NCI-H446 (cell line): ENCODE measurements around the gene ZNF561.
"Not testable (repeated sequence)": the region's sequence is repeated elsewhere in the genome, so short reads cannot be mapped to it uniquely, and the experiment has no call there.

ENCODE experiments used
- DNase-seq, 2 experiments: peaks; one replicate each; lab custom pipeline; 2025; lab: John Stamatoyannopoulos, UW

The ZNF561 gene

DNA sequence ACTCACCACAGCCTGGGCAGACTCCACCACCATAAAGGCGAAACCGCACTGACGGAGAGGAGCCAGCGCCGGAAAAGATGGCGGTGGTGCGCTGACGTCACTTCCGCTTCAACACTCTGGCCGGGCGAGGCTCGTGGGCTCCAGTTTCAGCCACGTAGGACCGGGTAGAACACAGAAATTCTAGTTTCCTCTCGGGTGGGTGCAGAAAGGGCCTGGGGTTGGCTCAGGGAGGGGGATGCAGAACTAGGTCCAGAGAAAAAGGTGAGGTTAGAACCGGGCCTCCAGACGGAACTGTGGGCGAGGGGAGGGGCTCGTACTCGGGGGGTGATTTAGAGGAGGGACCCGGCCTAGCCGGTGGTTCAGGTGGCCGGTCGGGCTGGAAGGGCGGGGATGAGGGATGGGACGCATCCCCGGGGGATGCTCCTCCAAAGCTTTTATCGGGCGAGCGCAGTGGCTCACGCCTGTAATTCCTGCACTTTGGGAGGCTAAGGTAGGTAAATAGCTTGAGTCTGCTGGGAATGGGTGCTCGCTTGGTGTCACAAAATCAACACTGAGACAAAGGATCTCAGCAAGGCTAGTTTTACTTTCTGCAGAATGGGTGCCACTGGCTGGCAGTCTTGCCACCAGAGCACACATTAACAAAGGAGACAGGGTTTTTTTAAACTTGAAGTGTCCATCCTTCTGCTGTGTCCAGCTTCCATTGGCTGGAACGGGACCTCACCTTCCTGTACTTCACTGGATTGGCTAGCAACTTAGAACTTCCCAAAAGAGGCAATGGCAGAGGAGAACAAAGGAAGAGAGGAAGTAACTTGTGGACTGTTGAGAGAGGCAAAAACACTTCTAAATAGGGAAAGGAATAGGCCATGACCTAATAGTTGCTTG lies at the start of gene ZNF561:
Gene ZNF561 (minus strand): TSS at position 77 of the 882 bp plus-strand sequence. CDS start 1,776 bp downstream, outside the sequence.
- DNase-seq: peak; percentile 77 to 91

DNA sequence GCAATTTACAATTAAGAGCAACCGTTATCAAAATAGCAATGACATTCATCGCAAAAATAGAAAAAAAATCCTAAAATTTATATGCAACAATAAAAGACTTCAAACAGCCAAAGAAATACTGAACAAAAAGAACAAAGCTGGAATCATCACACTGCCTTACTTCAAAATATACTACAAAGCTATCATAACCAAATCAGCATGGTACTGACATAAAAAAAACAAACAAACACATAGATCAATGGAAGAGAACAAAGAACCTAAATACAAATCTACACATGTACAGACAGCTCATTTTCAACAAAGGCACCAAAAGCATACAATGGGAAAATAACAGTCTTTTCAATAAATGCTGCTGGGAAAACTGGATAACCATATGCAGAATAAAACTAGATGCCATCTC lies 47.5 kb upstream of the ZNF561 start:
- DNase-seq: no peak

DNA sequence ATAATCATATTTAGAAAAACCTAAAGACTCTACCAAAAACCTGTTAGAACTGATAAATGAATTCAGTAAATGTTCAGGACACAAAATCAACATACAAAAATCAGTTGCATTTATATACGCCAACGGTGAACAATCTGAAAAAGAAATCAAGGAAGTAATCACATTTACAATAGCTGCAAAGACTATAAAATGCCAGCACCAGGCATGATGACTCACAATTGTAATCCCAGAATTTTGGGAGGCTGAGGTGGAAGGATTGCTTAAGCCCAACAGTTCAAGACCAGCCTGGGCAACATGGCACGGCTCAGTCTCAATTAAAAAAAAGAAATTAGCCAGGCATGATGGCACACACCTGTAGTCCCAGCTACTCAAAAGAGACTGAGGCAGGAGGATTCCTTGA lies 46.9 kb upstream of the ZNF561 start:
- no peak for DNase-seq

DNA sequence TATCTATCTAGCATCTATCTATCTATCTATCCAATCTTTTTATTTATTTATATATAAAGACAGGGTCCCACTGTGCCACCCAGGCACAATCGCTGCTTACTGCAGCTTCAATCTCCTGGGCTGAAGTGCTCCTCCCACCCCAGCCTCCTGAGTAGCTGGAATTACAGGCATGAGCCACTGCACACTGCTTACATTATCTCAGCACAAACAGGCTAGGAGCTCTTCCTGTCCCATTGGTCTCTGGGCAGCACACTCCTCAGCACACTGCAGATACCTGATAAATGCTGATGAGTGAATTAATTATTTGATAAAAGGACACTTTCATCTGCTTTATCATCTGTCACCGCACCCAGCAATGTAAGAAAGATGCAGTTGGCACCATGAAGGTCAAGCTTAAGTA lies 37.7 kb upstream of the ZNF561 start:
- no peak for DNase-seq

DNA sequence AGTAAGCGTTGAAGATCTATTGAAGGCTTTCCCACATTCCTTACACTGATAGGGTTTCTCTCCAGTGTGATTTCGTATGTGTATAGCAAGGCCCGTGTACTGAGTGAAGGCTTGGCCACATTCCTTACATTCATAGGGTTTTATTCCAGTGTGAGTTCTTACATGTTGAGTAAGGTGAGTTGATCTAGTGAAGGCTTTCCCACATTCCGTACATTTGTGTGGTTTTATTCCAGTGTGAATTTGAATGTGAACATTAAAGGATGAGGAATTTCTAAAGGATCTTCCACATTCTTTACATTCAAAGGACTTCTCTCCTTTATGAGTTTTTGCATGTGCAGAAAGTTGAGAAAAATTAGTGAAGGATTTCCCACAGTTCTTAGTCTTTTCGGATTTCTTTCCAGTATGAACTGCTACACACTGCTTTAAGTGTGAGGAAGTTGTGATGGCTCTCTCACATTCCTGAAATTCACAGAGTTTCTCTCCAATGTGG lies 32.1 kb upstream of the ZNF561 start:
- not testable (repeated sequence) for DNase-seq

DNA sequence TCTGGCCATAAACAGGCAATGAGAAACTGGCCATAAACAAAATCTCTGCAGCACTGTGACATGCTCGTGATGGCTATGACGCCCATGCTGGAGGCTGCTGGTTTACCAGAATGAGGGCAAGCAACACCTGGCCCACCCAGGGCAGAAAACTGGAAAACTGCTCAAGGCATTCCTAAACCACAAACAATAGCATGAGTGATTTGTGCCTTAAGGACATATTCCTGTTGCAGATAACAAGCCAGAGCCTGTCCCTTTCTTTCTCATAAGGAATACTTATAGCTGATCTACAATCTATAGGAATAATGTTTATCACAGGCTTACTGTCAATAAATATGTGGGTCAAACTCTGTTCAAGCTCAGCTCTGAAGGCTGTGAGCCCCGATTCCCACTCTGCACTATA lies 30.4 kb upstream of the ZNF561 start:
- not testable (repeated sequence) for DNase-seq

DNA sequence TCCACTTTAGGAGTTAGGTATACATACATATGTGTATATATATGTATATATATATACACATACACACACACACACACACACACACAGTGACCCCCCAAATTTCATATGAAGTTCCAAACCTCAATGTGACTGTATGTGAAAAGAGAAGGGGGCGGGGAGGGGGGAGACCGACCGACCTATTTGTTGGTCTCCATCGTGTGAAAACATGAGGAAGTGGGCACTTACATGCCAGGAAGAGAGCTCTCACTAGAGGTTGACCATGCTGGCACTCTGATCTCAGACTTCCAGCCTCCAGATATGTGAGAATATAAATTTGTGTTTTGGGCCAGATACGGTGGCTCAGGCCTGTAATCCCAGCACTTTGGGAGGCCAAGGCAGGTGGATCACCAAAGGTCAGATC lies 29.3 kb upstream of the ZNF561 start:
- DNase-seq: no peak

DNA sequence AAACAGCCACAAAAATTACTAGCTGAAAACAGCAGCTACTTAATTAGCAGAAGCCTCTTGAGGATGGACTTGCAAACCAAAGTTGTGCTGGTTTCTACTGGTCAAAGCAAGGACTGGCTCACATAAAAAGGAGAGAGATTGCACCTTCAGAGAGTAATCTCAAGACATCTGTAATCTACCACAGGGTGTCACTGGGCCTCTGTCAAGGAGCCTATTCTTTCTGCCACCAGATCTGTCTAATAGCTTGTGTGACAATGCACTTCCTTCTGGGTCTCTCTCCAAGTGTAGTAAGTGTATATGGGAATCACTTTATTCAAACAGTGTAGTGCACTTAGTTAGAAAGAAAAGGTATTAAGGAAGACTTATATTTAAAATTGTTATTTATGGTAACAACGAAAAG lies 24.4 kb upstream of the ZNF561 start:
- no peak for DNase-seq

DNA sequence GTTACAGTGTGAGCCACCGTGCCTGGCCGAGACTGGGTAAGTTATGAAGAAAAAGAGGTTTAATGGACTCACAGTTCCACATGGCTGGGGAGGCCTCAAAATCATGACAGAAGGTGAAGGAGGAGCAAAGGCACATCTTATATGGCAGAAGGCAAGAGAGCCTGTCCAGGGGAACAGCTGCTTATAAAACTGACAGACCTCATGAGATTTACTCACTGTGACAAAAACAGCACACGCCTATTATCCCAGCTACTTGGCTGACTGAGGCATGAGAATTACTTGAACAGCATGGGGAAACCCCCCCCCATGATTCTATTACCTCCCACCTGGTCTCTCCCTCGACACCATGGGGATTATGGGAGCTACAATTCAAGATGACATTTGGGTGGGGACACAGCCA lies 23.4 kb upstream of the ZNF561 start:
- DNase-seq: no peak

DNA sequence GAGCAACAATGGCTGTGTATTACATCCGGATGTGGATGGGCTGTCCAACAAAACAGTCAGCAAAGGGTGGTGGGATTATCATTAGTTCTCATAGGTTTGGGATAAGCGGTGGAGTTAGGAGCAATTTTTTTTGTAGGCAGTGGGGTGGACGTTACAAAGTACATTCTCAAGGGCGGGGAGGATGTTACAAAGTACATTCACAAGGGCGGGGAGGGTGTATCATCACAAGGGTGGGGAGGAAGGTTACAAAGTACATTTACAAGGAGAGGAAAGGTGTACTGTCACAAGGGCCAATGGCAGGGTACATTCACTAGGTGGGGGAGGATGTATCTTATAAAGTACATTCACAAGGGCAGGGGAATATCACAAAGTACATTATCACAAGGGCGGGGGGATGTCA lies 20.8 kb upstream of the ZNF561 start:
- no peak for DNase-seq

DNA sequence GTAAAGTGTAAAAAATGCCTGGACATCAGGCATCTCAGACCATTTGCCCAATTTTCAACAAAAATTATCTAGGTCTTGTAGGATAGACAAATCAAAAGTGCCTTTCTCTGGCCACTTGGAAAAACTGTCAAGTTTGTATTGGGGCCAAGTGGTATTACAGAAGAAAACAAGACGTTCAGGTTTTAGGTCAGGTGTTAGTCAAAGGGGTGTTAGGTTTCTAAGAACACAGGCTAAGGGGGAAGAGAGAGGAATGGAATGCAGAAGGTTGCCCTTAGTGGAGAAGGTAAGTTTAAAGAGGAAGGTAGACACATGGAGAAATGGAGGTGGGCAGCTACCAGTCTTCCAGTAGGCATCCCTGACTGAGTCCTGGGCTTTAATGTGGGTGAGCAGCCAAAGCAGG lies 19.9 kb upstream of the ZNF561 start:
- DNase-seq: no peak

DNA sequence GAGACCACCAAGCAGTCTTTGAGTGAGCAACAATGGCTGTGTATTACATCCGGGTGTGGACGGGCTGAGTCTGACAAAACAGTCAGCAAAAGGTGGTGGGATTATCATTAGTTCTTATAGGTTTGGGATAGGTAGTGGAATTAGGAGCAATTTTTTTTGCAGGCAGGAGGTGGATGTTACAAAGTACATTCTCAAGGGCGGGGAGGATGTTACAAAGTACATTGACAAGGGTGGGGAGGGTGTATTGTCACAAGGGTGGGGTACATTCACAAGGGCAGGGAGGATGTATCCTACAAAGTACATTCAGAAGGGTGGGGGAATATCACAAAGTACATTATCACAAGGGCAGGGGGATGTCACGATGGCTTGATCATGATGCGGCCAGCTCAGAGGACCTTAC lies 15.0 kb upstream of the ZNF561 start:
- DNase-seq: no peak

DNA sequence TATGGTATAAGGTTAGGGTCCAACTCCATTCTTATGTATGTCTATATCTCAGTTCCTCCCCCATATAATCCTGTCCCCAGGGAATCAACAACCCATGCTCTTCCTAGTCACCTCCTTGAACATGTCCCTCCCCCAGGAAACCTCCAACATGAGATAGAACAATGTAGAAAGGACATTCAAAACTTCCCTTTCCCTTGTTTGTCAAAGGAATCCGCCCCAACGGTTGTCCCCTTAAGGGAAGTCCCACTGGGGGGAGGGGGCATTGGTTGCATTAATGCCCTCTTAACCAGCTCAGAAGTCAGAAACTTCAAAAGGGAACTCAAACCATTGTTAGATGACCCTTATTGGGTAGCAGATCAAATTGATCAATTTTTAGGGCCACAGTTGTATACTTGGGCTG lies 6.8 kb upstream of the ZNF561 start:
- no peak for DNase-seq

DNA sequence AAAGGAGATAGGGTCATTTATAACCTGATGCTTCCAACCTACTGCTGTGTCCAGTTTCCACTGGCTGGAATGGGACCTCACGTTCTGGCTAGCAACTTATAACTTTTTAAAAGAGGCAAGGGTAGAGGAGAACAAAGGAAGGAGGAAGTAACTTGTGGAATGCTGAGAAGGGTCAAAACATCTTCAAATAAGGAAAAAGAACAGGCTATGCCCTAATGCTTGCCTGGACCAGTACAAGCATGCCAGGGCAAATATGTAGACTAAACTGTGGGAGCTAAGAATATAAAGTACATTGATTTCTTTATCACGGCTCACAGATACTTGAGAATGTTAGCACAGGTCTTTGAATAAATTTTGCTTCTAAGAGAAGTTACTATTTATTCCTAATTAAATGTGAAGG lies 1.5 kb upstream of the ZNF561 start:
- DNase-seq: no peak

DNA sequence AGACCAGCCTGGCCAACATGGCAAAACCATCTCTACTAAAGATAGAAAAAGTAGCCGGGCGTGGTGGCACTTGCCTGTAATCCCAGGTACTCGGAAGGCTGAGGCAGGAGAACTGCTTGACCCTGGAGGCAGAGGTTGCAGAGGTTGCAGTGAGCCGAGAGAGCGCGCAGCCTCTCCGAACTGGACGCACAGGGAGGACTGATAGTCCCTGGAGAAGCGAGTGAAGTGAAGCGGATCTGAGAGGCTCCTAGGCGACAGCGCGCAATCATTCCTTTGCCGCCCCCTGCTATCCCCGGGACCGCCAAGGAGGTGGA lies 233 bp downstream of the ZNF561 start:
- no peak for DNase-seq

DNA sequence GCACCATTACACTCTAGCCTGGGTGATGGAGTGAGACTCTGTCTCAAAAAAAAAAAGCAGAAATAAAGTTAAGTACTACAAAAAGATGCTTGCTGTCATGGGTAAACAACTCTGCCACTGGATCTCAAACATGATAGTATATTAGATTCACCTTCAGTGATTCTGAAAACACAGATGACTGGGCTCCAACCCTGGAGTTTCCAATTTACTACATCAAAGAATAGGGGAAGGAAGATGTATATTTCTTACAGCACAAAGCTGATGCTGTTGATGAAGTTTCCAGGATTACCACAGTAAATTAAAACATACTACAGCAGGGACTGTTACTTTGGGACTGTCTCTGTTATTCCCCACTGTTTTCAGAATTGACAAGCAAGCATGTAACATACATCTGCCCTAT lies 5.2 kb downstream of the ZNF561 start:
- DNase-seq: no peak

DNA sequence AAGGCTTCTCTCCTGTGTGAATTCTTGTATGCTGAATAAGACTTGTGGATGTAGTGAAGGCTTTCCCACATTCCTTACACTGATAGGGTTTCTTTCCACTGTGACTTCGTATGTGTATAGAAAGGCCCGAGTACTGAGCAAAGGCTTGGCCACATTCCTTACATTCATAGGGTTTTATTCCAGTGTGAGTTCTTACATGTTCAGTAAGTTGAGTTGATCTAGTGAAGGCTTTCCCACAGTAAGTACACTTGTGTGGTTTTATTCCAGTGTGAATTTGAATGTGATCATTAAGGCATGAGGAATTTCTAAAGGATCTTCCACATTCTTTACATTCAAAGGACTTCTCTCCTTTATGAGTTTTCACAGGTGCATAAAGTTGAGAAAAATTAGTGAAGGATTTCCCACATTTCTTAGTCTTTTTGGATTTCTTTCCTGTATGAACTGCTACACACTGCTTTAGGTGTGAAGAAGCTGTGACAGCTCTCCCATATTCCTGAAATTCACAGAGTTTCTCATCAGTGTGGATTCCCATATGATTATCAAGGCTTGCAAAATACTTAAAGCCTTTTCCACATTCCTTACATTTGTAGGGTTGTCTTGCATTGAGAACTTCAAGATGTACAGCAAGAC lies 10.4 kb downstream of the ZNF561 start:
- no peak for DNase-seq

DNA sequence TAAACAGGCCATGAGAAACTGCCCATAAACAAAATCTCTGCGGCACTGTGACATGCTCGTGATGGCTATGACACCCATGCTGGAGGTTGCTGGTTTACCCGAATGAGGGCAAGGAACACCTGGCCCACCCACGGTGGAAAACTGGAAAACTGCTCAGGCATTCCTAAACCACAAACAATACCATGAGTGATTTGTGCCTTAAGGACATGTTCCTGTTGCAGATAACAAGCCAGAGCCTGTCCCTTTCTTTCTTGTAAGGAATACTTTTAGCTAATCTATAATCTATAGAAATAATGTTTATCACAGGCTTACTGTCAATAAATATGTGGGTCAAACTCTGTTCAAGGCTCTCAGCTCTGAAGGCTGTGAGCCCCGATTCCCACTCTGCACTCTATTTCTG lies 12.1 kb downstream of the ZNF561 start:
- DNase-seq: no peak

DNA sequence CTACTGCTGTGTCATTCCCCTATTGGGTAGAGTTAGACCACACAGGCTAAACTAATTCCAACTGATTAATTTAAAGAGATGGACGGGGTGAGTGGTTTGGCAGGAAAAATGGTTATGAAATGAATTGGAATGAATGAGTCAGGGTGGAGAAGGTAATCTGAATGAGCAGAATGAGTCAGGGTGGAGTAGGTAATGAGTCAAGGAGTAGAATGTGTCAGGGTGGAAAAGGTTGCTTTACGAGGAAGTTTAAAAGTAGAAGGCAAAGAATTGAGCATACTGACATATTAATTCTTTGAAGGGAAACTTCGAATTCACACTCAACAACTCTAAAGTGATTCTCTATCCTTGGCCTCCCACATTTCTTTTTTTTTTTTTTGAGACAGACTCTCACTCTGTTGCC lies 24.0 kb downstream of the ZNF561 start:
- DNase-seq: no peak

DNA sequence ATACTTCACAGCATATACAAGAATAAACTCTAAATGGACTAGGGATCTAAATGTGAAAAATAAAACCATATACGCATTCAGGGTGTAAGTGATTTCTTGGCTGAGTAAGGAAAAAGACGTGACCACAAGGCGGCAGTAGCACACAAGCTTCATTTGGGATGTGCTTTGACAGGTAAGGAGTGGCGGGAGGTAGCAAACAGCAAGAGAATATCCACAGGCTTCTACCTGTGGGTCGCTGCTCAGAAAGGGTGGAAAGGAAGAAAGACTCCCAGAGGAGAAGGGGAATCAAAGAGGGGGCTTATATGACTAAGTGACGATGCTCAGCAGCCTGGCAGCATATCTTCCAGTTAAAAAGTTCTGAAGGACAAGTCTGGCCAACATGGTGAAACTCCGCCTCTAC lies 34.3 kb downstream of the ZNF561 start:
- DNase-seq: peak; percentile 25 to 64

DNA sequence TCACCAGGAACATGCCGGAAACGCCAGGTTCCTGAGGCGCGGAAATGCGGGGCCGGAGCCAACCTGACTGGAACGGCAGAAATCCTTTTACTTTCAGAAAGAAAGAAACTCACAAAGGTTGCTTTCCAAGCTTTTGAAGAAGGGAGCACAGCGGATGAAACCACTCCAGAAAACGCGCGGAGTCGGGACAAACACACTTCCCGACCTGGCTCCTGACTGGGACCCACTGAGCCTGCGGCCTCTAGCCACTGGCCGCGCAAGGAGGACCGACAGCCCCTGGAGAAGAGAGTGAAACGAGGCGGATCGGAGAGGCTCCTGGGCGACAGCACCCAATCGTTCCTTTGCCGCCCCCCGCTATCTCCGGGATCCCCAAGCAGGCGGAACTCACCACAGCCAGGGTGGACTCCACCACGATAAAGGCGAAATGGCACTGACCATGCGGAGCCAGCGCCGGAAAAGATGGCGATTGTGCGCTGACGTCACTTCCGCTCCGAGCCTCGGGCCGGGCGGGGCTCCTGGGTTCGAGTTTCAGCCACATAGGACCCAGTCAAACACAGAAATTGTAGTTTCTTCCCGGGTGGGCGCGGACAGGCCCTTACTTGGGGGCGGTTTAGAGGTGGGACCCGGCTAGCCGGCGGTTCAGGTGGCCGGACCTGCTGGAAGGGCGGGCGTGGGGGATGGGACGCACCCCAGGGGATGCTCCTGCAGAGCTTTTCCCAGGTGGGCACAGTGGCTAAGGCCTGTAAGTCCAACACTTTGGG lies 36.8 kb downstream of the ZNF561 start, which contains the start of gene ZNF121:
Gene ZNF121 (minus strand): TSS at position 432 of the 761 bp plus-strand sequence. CDS start 16,407 bp downstream, outside the sequence.
- peak; percentile 91 to 92 for DNase-seq

DNA sequence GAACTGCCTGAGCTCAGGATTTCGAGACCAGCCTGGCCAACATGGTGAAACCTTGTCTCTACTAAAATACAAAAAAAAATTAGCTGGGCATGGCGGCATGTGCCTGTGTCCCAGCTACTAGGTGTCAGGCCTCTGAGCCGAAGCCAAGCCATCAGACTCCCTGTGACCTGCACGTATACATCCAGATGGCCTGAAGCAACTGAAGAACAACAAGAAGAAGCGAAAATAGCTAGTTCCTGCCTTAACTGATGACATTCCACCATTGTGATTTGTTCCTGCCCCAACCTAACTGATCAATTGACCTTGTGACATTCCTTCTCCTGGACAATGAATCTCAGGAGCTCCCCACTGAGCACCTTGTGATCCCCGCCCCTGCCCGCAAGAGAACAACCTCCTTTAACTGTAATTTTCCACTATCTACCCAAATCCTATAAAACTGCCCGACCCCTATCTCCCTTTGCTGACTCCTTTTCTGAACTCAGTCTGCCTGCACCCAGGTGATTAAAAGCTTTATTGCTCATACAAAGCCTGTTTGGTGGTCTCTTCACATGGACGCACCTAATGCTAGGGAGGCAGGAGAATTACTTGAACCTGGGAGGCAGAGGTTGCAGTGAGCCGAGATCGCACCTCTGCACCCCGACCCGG lies 38.8 kb downstream of the ZNF561 start:
- DNase-seq: not testable (repeated sequence)
